SK-N-SH (cell line): ENCODE results near the gene SMARCC2. TPM values are rescaled to one million over a fixed set of nuclear protein-coding genes. Genes with fewer than 3 reads are reported as not detected.
A peak's percentile ranks its signal among the peaks of the same experiment; 100 is the strongest.

Experiments used
- CTCF ChIA-PET: fragments of 300-600, 350-600 bp; formaldehyde crosslinking; extraction: SDS; loops from one replicate; lab custom pipeline; 2021; lab: Yijun Ruan, JAX
- POLR2A ChIA-PET: fragments of 350-600 bp; sonication (Branson Sonifier 250); formaldehyde crosslinking; extraction: SDS; loops from one replicate; lab custom pipeline; 2020; ENCODE audit warnings: antibody characterized with exemption, inconsistent platforms; lab: Yijun Ruan, JAX
- DNase-seq: peaks from one replicate; pipeline ENCODE4 v3.0.0; 2012
- H2AFZ ChIP-seq: fragments of 200-600 bp; sonication (generic); 2 replicates; pipeline ENCODE4 v1.8.1; 2016; ENCODE audit warnings: antibody characterized with exemption, mild to moderate bottlenecking, low read depth
- H3F3A ChIP-seq: fragments of 200-600 bp; sonication (generic); replicated peaks from 2 replicates; pipeline ENCODE3; 2016; ENCODE audit warnings: antibody characterized with exemption, mild to moderate bottlenecking; ENCODE audit not compliant: insufficient read depth
- H3K27ac ChIP-seq, 2 experiments: fragments of 200-500 bp in 1 of 2; fragments of 200-600 bp in 1 of 2; sonication (Bioruptor generic) in 1 of 2; sonication (generic), shearing (Covaris generic) in 1 of 2; 2 replicates each; pipeline versions ENCODE4 v1.5.1 to v1.6.1; 2014 to 2016; ENCODE audit warnings: low read depth in 2 of 2, inconsistent platforms in 1 of 2, low read length in 1 of 2, mild to moderate bottlenecking in 1 of 2, mixed read lengths in 1 of 2
- H3K27me3 ChIP-seq: fragments of 200-600 bp; sonication (generic), shearing (Covaris generic); 2 replicates; pipeline ENCODE4 v1.6.1; 2016; ENCODE audit warnings: mixed run types; ENCODE audit not compliant: insufficient read depth
- H3K36me3 ChIP-seq, 2 experiments: fragments of 200-500 bp in 1 of 2; fragments of 200-600 bp in 1 of 2; sonication (Bioruptor generic) in 1 of 2; sonication (generic) in 1 of 2; replicated peaks in 1 of 2; 2 replicates each; pipeline versions ENCODE3 to v1.5.1; 2014 to 2016; ENCODE audit warnings: low read length in 1 of 2, mild to moderate bottlenecking in 1 of 2; ENCODE audit not compliant: insufficient read depth in 2 of 2, control insufficient read depth in 1 of 2
- H3K4me1 ChIP-seq, 2 experiments: fragments of 200-500 bp in 1 of 2; fragments of 200-600 bp in 1 of 2; sonication (Bioruptor generic) in 1 of 2; sonication (generic), shearing (Covaris generic) in 1 of 2; 2 replicates each; pipeline versions ENCODE4 v1.5.1 to v1.6.1; 2014 to 2016; ENCODE audit warnings: low read depth in 1 of 2, low read length in 1 of 2, mixed run types in 1 of 2; ENCODE audit not compliant: insufficient read depth in 2 of 2, control insufficient read depth in 1 of 2
- H3K4me2 ChIP-seq: fragments of 200-600 bp; sonication (generic), shearing (Covaris generic); 2 replicates; pipeline ENCODE4 v1.6.1; 2017; ENCODE audit warnings: mixed run types
- H3K4me3 ChIP-seq, 2 experiments: fragments of 200-500 bp in 1 of 2; fragments of 200-600 bp in 1 of 2; sonication (Bioruptor generic) in 1 of 2; sonication (generic), shearing (Covaris generic) in 1 of 2; 2 replicates each; pipeline versions ENCODE4 v1.5.1 to v1.8.1; 2014 to 2016; ENCODE audit warnings: low read depth in 2 of 2, inconsistent platforms in 1 of 2, low read length in 1 of 2, mild to moderate bottlenecking in 1 of 2, mixed read lengths in 1 of 2, moderate library complexity in 1 of 2
- H3K79me2 ChIP-seq: fragments of 200-600 bp; sonication (generic); 2 replicates; pipeline ENCODE4 v1.8.1; 2017; ENCODE audit warnings: mild to moderate bottlenecking; ENCODE audit not compliant: insufficient read depth
- H3K9ac ChIP-seq: fragments of 200-600 bp; sonication (generic); 2 replicates; pipeline ENCODE4 v1.6.1; 2017; ENCODE audit warnings: mixed run types
- H3K9me2 ChIP-seq: fragments of 200-600 bp; sonication (generic); 2 replicates; pipeline ENCODE4 v1.6.1; 2017; ENCODE audit warnings: mixed run types
- H3K9me3 ChIP-seq: fragments of 200-600 bp; sonication (generic); 2 replicates; pipeline ENCODE4 v1.6.1; 2017; ENCODE audit warnings: mixed run types, mild to moderate bottlenecking, moderate library complexity
- H4K20me1 ChIP-seq: fragments of 200-600 bp; sonication (generic); 2 replicates; pipeline ENCODE4 v1.6.1; 2017; ENCODE audit warnings: mild to moderate bottlenecking, mixed run types; ENCODE audit not compliant: insufficient read depth
- ELF1 ChIP-seq: IDR thresholded peaks from 2 replicates; pipeline ENCODE4 v1.4.0; 2012
- FOSL2 ChIP-seq: IDR thresholded peaks from 2 replicates; pipeline ENCODE4 v1.4.0; 2012; ENCODE audit warnings: low read depth, mild to moderate bottlenecking, moderate library complexity, borderline replicate concordance
- GATA2 ChIP-seq: sonication (generic); formaldehyde crosslinking; IDR thresholded peaks from 2 replicates; pipeline ENCODE4 v1.5.0; 2020; ENCODE audit warnings: mild to moderate bottlenecking, missing genetic modification reagents
- JUND ChIP-seq: IDR thresholded peaks from 2 replicates; pipeline ENCODE4 v1.4.0; 2012
- NFIC ChIP-seq: IDR thresholded peaks from 2 replicates; pipeline ENCODE4 v1.4.0; 2012; ENCODE audit warnings: borderline replicate concordance
- PBX3 ChIP-seq: IDR thresholded peaks from 2 replicates; pipeline ENCODE4; 2012
- POLR2AphosphoS5 ChIP-seq: IDR thresholded peaks from 2 replicates; pipeline ENCODE4 v1.6.1; 2012; ENCODE audit warnings: low read depth, low read length
- RAD21 ChIP-seq: IDR thresholded peaks from 2 replicates; pipeline ENCODE4 v1.6.1; 2012; ENCODE audit warnings: mild to moderate bottlenecking, low read length
- RFX5 ChIP-seq: IDR thresholded peaks from 2 replicates; pipeline ENCODE4 v1.6.1; 2012; ENCODE audit warnings: mild to moderate bottlenecking, improper control_type of control experiment, low read length
- TCF12 ChIP-seq: IDR thresholded peaks from 2 replicates; pipeline ENCODE4 v1.4.0; 2012
- YY1 ChIP-seq: IDR thresholded peaks from 2 replicates; pipeline ENCODE4 v1.4.0; 2012; ENCODE audit warnings: low read depth, mild to moderate bottlenecking
- WGBS: methylation state at CpG from one replicate; pipeline ENCODE4 v1.1.6; 2017; ENCODE audit warnings: low lambda C conversion rate; 5-methylcytosine and 5-hydroxymethylcytosine counted together
- polyA plus RNA-seq, 3 experiments: library from polyadenylated mRNA; depleted of rRNA; stranded (reverse); fragments of >200 nt; gene quantifications; 2 replicates each; pipeline ENCODE4 v1.2.3, GENCODE V29; 2012
- TF ChIP-seq, protein P1 (sequence below): IDR thresholded peaks from 2 replicates; pipeline ENCODE4 v1.6.1; 2012; ENCODE audit warnings: mild to moderate bottlenecking, low read depth, low read length, moderate library complexity
- TF ChIP-seq, protein P2 (sequence below): IDR thresholded peaks from 2 replicates; pipeline ENCODE4 v1.4.0; 2012; ENCODE audit warnings: low read depth, borderline replicate concordance
- TF ChIP-seq, protein P3 (sequence below): IDR thresholded peaks from 2 replicates; pipeline ENCODE4 v1.4.0; 2012; ENCODE audit warnings: low read depth
- TF ChIP-seq, protein P4 (sequence below): fragments of 150-350 bp; IDR thresholded peaks from 2 replicates; pipeline ENCODE4 v1.6.1; 2016; ENCODE audit warnings: mild to moderate bottlenecking, low read depth, low read length

SMARCC2 gene
- polyA plus RNA-seq, 1 of the 3 experiments (the other 2 are of a cell fraction) = 64.3 TPM

- TF ChIP-seq, protein P1, sequence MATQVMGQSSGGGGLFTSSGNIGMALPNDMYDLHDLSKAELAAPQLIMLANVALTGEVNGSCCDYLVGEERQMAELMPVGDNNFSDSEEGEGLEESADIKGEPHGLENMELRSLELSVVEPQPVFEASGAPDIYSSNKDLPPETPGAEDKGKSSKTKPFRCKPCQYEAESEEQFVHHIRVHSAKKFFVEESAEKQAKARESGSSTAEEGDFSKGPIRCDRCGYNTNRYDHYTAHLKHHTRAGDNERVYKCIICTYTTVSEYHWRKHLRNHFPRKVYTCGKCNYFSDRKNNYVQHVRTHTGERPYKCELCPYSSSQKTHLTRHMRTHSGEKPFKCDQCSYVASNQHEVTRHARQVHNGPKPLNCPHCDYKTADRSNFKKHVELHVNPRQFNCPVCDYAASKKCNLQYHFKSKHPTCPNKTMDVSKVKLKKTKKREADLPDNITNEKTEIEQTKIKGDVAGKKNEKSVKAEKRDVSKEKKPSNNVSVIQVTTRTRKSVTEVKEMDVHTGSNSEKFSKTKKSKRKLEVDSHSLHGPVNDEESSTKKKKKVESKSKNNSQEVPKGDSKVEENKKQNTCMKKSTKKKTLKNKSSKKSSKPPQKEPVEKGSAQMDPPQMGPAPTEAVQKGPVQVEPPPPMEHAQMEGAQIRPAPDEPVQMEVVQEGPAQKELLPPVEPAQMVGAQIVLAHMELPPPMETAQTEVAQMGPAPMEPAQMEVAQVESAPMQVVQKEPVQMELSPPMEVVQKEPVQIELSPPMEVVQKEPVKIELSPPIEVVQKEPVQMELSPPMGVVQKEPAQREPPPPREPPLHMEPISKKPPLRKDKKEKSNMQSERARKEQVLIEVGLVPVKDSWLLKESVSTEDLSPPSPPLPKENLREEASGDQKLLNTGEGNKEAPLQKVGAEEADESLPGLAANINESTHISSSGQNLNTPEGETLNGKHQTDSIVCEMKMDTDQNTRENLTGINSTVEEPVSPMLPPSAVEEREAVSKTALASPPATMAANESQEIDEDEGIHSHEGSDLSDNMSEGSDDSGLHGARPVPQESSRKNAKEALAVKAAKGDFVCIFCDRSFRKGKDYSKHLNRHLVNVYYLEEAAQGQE = no peak
- TF ChIP-seq, all 33 proteins: peak for 0
These were observed 1.0 kb downstream of the SMARCC2 start (continued) for GRCh38 chr12:56188131-56188777.

GRCh38 chr12:56186957-56187356 lies 2.3 kb downstream of the SMARCC2 start:
- no peak for DNase-seq
- Histone ChIP-seq H3K4me1 (peaks cover 8 to 13% of the 10 kb centered on the region in 2 experiments; a peak in 2 of 4 replicates), H3K9me2 (no peaks in the 10 kb centered on the region), H3F3A (peaks cover 9% of the 10 kb centered on the region), H3K79me2 (peaks cover 60% of the 10 kb centered on the region), H3K9ac (no peak overlapping the region), H3K27ac (no peak overlapping the region), H3K9me3 (no peaks in the 10 kb centered on the region), H3K4me3 (no peak overlapping the region; a peak in 1 of 4 replicates), H3K36me3 (peaks cover 28 to 48% of the 10 kb centered on the region in 2 experiments), H4K20me1 (peaks cover 8% of the 10 kb centered on the region), H3K27me3 (no peaks in the 10 kb centered on the region), H2AFZ (no peak overlapping the region), H3K4me2 (peak overlapping the region; percentile 85)
- 98% methylated on average over 2 of the region's 2 CpGs for WGBS
- no peak for TF ChIP-seq FOSL2
- no peak for TF ChIP-seq JUND
- TF ChIP-seq POLR2AphosphoS5 = no peak
- no peak for TF ChIP-seq RAD21
- no peak for TF ChIP-seq GATA2 (CRISPR knock-in tag)
- no peak for TF ChIP-seq ELF1
- TF ChIP-seq, protein P1 = no peak
- TF ChIP-seq TCF12 = no peak
- TF ChIP-seq, protein P2, sequence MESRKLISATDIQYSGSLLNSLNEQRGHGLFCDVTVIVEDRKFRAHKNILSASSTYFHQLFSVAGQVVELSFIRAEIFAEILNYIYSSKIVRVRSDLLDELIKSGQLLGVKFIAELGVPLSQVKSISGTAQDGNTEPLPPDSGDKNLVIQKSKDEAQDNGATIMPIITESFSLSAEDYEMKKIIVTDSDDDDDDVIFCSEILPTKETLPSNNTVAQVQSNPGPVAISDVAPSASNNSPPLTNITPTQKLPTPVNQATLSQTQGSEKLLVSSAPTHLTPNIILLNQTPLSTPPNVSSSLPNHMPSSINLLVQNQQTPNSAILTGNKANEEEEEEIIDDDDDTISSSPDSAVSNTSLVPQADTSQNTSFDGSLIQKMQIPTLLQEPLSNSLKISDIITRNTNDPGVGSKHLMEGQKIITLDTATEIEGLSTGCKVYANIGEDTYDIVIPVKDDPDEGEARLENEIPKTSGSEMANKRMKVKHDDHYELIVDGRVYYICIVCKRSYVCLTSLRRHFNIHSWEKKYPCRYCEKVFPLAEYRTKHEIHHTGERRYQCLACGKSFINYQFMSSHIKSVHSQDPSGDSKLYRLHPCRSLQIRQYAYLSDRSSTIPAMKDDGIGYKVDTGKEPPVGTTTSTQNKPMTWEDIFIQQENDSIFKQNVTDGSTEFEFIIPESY = no peak
- no peak for TF ChIP-seq YY1
- TF ChIP-seq PBX3 = no peak
- TF ChIP-seq, protein P3, sequence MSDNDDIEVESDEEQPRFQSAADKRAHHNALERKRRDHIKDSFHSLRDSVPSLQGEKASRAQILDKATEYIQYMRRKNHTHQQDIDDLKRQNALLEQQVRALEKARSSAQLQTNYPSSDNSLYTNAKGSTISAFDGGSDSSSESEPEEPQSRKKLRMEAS = no peak
- TF ChIP-seq NFIC = no peak
- TF ChIP-seq, protein P4, sequence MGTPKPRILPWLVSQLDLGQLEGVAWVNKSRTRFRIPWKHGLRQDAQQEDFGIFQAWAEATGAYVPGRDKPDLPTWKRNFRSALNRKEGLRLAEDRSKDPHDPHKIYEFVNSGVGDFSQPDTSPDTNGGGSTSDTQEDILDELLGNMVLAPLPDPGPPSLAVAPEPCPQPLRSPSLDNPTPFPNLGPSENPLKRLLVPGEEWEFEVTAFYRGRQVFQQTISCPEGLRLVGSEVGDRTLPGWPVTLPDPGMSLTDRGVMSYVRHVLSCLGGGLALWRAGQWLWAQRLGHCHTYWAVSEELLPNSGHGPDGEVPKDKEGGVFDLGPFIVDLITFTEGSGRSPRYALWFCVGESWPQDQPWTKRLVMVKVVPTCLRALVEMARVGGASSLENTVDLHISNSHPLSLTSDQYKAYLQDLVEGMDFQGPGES = no peak
- TF ChIP-seq RFX5 = no peak
- POLR2A ChIA-PET = no interaction called here
- CTCF ChIA-PET = interaction anchor here (1.0 to 13.8 kb wide), 6 partner anchors 8 to 64 kb away, joined by 3 to 272 read pairs (median 50); partner anchors contain the start of genes ESYT1, MYL6B, RNF41 and RPL41
